ENCODE measurements around the gene DUS3L.

DNA sequence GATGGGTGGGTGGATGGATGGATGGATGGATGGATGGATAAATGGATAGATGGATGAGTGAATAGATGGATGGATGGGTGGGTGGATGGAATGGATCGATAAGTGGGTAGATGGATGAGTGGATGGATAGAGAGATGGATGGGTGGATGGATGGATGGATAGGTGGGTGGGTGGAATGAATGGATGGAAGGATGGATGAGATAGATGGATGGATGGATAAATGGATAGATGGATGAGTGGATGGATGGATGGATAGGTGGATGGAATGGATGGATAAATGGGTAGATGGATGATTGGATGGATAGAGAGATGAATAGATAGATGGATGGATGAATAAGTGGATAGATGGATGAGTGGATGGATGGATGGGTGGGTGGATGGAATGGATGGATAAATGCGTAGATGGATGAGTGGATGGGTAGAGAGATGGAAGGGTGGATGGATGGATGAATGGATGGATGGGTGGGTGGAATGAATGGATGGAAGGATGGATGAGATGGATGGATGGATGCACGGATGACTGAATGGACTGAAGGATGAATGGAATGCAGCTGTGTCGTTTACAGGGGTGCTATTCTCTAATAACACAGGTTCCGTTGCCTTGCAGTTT lies 28.2 kb downstream of the DUS3L start:
- no peak for TF ChIP-seq POLR2A (IDR thresholded peaks at IDR 0.05)
- TF ChIP-seq, protein P1, sequence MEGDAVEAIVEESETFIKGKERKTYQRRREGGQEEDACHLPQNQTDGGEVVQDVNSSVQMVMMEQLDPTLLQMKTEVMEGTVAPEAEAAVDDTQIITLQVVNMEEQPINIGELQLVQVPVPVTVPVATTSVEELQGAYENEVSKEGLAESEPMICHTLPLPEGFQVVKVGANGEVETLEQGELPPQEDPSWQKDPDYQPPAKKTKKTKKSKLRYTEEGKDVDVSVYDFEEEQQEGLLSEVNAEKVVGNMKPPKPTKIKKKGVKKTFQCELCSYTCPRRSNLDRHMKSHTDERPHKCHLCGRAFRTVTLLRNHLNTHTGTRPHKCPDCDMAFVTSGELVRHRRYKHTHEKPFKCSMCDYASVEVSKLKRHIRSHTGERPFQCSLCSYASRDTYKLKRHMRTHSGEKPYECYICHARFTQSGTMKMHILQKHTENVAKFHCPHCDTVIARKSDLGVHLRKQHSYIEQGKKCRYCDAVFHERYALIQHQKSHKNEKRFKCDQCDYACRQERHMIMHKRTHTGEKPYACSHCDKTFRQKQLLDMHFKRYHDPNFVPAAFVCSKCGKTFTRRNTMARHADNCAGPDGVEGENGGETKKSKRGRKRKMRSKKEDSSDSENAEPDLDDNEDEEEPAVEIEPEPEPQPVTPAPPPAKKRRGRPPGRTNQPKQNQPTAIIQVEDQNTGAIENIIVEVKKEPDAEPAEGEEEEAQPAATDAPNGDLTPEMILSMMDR (IDR thresholded peaks at IDR 0.05): no peak
